SK-N-SH (cell line): ENCODE data around the gene PPP3R1. TPM values are rescaled to one million over a fixed set of nuclear protein-coding genes. Genes with fewer than 3 reads are reported as not detected.

Source experiments
- CTCF ChIA-PET: fragments of 300-600, 350-600 bp; formaldehyde crosslinking; extraction: SDS; loops from one replicate; lab custom pipeline; 2021; lab: Yijun Ruan, JAX
- POLR2A ChIA-PET: fragments of 350-600 bp; sonication (Branson Sonifier 250); formaldehyde crosslinking; extraction: SDS; loops from one replicate; lab custom pipeline; 2020; ENCODE audit warnings: antibody characterized with exemption, inconsistent platforms; lab: Yijun Ruan, JAX
- DNase-seq: peaks from one replicate; pipeline ENCODE4 v3.0.0; 2012
- H2AFZ ChIP-seq: fragments of 200-600 bp; sonication (generic); 2 replicates; pipeline ENCODE4 v1.8.1; 2016; ENCODE audit warnings: antibody characterized with exemption, mild to moderate bottlenecking, low read depth
- H3F3A ChIP-seq: fragments of 200-600 bp; sonication (generic); replicated peaks from 2 replicates; pipeline ENCODE3; 2016; ENCODE audit warnings: antibody characterized with exemption, mild to moderate bottlenecking; ENCODE audit not compliant: insufficient read depth
- H3K27ac ChIP-seq, 2 experiments: fragments of 200-500 bp in 1 of 2; fragments of 200-600 bp in 1 of 2; sonication (Bioruptor generic) in 1 of 2; sonication (generic), shearing (Covaris generic) in 1 of 2; 2 replicates each; pipeline versions ENCODE4 v1.5.1 to v1.6.1; 2014 to 2016; ENCODE audit warnings: low read depth in 2 of 2, inconsistent platforms in 1 of 2, low read length in 1 of 2, mild to moderate bottlenecking in 1 of 2, mixed read lengths in 1 of 2
- H3K27me3 ChIP-seq: fragments of 200-600 bp; sonication (generic), shearing (Covaris generic); 2 replicates; pipeline ENCODE4 v1.6.1; 2016; ENCODE audit warnings: mixed run types; ENCODE audit not compliant: insufficient read depth
- H3K36me3 ChIP-seq, 2 experiments: fragments of 200-500 bp in 1 of 2; fragments of 200-600 bp in 1 of 2; sonication (Bioruptor generic) in 1 of 2; sonication (generic) in 1 of 2; replicated peaks in 1 of 2; 2 replicates each; pipeline versions ENCODE3 to v1.5.1; 2014 to 2016; ENCODE audit warnings: low read length in 1 of 2, mild to moderate bottlenecking in 1 of 2; ENCODE audit not compliant: insufficient read depth in 2 of 2, control insufficient read depth in 1 of 2
- H3K4me1 ChIP-seq, 2 experiments: fragments of 200-500 bp in 1 of 2; fragments of 200-600 bp in 1 of 2; sonication (Bioruptor generic) in 1 of 2; sonication (generic), shearing (Covaris generic) in 1 of 2; 2 replicates each; pipeline versions ENCODE4 v1.5.1 to v1.6.1; 2014 to 2016; ENCODE audit warnings: low read depth in 1 of 2, low read length in 1 of 2, mixed run types in 1 of 2; ENCODE audit not compliant: insufficient read depth in 2 of 2, control insufficient read depth in 1 of 2
- H3K4me2 ChIP-seq: fragments of 200-600 bp; sonication (generic), shearing (Covaris generic); 2 replicates; pipeline ENCODE4 v1.6.1; 2017; ENCODE audit warnings: mixed run types
- H3K4me3 ChIP-seq, 2 experiments: fragments of 200-500 bp in 1 of 2; fragments of 200-600 bp in 1 of 2; sonication (Bioruptor generic) in 1 of 2; sonication (generic), shearing (Covaris generic) in 1 of 2; 2 replicates each; pipeline versions ENCODE4 v1.5.1 to v1.8.1; 2014 to 2016; ENCODE audit warnings: low read depth in 2 of 2, inconsistent platforms in 1 of 2, low read length in 1 of 2, mild to moderate bottlenecking in 1 of 2, mixed read lengths in 1 of 2, moderate library complexity in 1 of 2
- H3K79me2 ChIP-seq: fragments of 200-600 bp; sonication (generic); 2 replicates; pipeline ENCODE4 v1.8.1; 2017; ENCODE audit warnings: mild to moderate bottlenecking; ENCODE audit not compliant: insufficient read depth
- H3K9ac ChIP-seq: fragments of 200-600 bp; sonication (generic); 2 replicates; pipeline ENCODE4 v1.6.1; 2017; ENCODE audit warnings: mixed run types
- H3K9me2 ChIP-seq: fragments of 200-600 bp; sonication (generic); 2 replicates; pipeline ENCODE4 v1.6.1; 2017; ENCODE audit warnings: mixed run types
- H3K9me3 ChIP-seq: fragments of 200-600 bp; sonication (generic); 2 replicates; pipeline ENCODE4 v1.6.1; 2017; ENCODE audit warnings: mixed run types, mild to moderate bottlenecking, moderate library complexity
- H4K20me1 ChIP-seq: fragments of 200-600 bp; sonication (generic); 2 replicates; pipeline ENCODE4 v1.6.1; 2017; ENCODE audit warnings: mild to moderate bottlenecking, mixed run types; ENCODE audit not compliant: insufficient read depth
- CTCF ChIP-seq: fragments of 200-600 bp; sonication (generic); IDR thresholded peaks from 2 replicates; pipeline ENCODE4 v1.6.1; 2017; ENCODE audit warnings: antibody characterized with exemption, mild to moderate bottlenecking, moderate library complexity
- EZH2phosphoT487 ChIP-seq: fragments of 200-600 bp; sonication (generic); IDR thresholded peaks from 2 replicates; pipeline ENCODE4 v1.6.1; 2017; ENCODE audit warnings: low read depth, mixed run types, mild to moderate bottlenecking, antibody characterized with exemption, moderate library complexity, borderline replicate concordance
- FOXM1 ChIP-seq: IDR thresholded peaks from 2 replicates; pipeline ENCODE4 v1.4.0; 2012; ENCODE audit warnings: low read depth, mild to moderate bottlenecking
- GABPA ChIP-seq: IDR thresholded peaks from 2 replicates; pipeline ENCODE4 v1.4.0; 2012; ENCODE audit warnings: low read depth, mild to moderate bottlenecking
- GATA2 ChIP-seq: sonication (generic); formaldehyde crosslinking; IDR thresholded peaks from 2 replicates; pipeline ENCODE4 v1.5.0; 2020; ENCODE audit warnings: mild to moderate bottlenecking, missing genetic modification reagents
- IRF3 ChIP-seq: fragments of 150-350 bp; IDR thresholded peaks from 2 replicates; pipeline ENCODE4 v1.6.1; 2016; ENCODE audit warnings: mild to moderate bottlenecking, low read depth, low read length
- JUND ChIP-seq: IDR thresholded peaks from 2 replicates; pipeline ENCODE4 v1.4.0; 2012
- MXI1 ChIP-seq: IDR thresholded peaks from 2 replicates; pipeline ENCODE4 v1.6.1; 2012; ENCODE audit warnings: mild to moderate bottlenecking, low read depth, low read length, improper control_type of control experiment
- POLR2AphosphoS5 ChIP-seq: IDR thresholded peaks from 2 replicates; pipeline ENCODE4 v1.6.1; 2012; ENCODE audit warnings: low read depth, low read length
- RCOR1 ChIP-seq: fragments of 150-350 bp; IDR thresholded peaks from 2 replicates; pipeline ENCODE4 v1.6.1; 2017; ENCODE audit warnings: antibody characterized with exemption, low read length
- RFX5 ChIP-seq: IDR thresholded peaks from 2 replicates; pipeline ENCODE4 v1.6.1; 2012; ENCODE audit warnings: mild to moderate bottlenecking, improper control_type of control experiment, low read length
- RXRA ChIP-seq: IDR thresholded peaks from 2 replicates; pipeline ENCODE4 v1.4.0; 2012; ENCODE audit warnings: low read depth, mild to moderate bottlenecking, borderline replicate concordance
- SMC3 ChIP-seq: IDR thresholded peaks from 2 replicates; pipeline ENCODE4 v1.6.1; 2012; ENCODE audit warnings: low read depth, low read length, improper control_type of control experiment
- TAF1 ChIP-seq: IDR thresholded peaks from 2 replicates; pipeline ENCODE4 v1.6.1; 2012; ENCODE audit warnings: low read depth, mild to moderate bottlenecking, low read length, moderate library complexity, borderline replicate concordance
- TCF12 ChIP-seq: IDR thresholded peaks from 2 replicates; pipeline ENCODE4 v1.4.0; 2012
- WGBS: methylation state at CpG from one replicate; pipeline ENCODE4 v1.1.6; 2017; ENCODE audit warnings: low lambda C conversion rate; 5-methylcytosine and 5-hydroxymethylcytosine counted together
- polyA plus RNA-seq, 3 experiments: library from polyadenylated mRNA; depleted of rRNA; stranded (reverse); fragments of >200 nt; gene quantifications; 2 replicates each; pipeline ENCODE4 v1.2.3, GENCODE V29; 2012
- TF ChIP-seq, protein P1 (sequence below): IDR thresholded peaks from 2 replicates; pipeline ENCODE4 v1.4.0; 2012; ENCODE audit warnings: low read depth, borderline replicate concordance
- TF ChIP-seq, protein P2 (sequence below): IDR thresholded peaks from 2 replicates; pipeline ENCODE4 v1.6.1; 2012; ENCODE audit warnings: mild to moderate bottlenecking, low read depth, low read length, moderate library complexity

Gene PPP3R1
- polyA plus RNA-seq, 1 of the 3 experiments (the other 2 are of a cell fraction), result 12.0 TPM

GRCh38 chr2:68188831-68189230, 63.5 kb downstream of the PPP3R1 start:
- Histone ChIP-seq H3K36me3 (peaks cover 32 to 34% of the 10 kb centered on the region in 2 experiments), H3K27me3 (no peaks in the 10 kb centered on the region), H3F3A (peaks cover 13% of the 10 kb centered on the region), H3K9me2 (no peaks in the 10 kb centered on the region), H2AFZ (no peak overlapping the region), H3K9ac (no peak overlapping the region), H3K4me2 (no peak overlapping the region), H3K27ac (no peak overlapping the region), H3K4me1 (peaks cover 0 to 2% of the 10 kb centered on the region in 2 experiments; a peak in 1 of 4 replicates), H3K9me3 (no peaks in the 10 kb centered on the region), H3K79me2 (peaks cover 89% of the 10 kb centered on the region), H4K20me1 (peaks cover 33% of the 10 kb centered on the region), H3K4me3 (no peak overlapping the region)
- TF ChIP-seq TCF12 (no peak), RXRA (no peak), GATA2 (CRISPR knock-in tag) (no peak), TAF1 (no peak), CTCF (no peak), POLR2AphosphoS5 (no peak), EZH2phosphoT487 (no peak), SMC3 (no peak), JUND (no peak), MXI1 (no peak), RFX5 (no peak), IRF3 (no peak), GABPA (no peak), RCOR1 (no peak), FOXM1 (no peak)
- TF ChIP-seq, protein P1, sequence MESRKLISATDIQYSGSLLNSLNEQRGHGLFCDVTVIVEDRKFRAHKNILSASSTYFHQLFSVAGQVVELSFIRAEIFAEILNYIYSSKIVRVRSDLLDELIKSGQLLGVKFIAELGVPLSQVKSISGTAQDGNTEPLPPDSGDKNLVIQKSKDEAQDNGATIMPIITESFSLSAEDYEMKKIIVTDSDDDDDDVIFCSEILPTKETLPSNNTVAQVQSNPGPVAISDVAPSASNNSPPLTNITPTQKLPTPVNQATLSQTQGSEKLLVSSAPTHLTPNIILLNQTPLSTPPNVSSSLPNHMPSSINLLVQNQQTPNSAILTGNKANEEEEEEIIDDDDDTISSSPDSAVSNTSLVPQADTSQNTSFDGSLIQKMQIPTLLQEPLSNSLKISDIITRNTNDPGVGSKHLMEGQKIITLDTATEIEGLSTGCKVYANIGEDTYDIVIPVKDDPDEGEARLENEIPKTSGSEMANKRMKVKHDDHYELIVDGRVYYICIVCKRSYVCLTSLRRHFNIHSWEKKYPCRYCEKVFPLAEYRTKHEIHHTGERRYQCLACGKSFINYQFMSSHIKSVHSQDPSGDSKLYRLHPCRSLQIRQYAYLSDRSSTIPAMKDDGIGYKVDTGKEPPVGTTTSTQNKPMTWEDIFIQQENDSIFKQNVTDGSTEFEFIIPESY, result no peak
- TF ChIP-seq, protein P2, sequence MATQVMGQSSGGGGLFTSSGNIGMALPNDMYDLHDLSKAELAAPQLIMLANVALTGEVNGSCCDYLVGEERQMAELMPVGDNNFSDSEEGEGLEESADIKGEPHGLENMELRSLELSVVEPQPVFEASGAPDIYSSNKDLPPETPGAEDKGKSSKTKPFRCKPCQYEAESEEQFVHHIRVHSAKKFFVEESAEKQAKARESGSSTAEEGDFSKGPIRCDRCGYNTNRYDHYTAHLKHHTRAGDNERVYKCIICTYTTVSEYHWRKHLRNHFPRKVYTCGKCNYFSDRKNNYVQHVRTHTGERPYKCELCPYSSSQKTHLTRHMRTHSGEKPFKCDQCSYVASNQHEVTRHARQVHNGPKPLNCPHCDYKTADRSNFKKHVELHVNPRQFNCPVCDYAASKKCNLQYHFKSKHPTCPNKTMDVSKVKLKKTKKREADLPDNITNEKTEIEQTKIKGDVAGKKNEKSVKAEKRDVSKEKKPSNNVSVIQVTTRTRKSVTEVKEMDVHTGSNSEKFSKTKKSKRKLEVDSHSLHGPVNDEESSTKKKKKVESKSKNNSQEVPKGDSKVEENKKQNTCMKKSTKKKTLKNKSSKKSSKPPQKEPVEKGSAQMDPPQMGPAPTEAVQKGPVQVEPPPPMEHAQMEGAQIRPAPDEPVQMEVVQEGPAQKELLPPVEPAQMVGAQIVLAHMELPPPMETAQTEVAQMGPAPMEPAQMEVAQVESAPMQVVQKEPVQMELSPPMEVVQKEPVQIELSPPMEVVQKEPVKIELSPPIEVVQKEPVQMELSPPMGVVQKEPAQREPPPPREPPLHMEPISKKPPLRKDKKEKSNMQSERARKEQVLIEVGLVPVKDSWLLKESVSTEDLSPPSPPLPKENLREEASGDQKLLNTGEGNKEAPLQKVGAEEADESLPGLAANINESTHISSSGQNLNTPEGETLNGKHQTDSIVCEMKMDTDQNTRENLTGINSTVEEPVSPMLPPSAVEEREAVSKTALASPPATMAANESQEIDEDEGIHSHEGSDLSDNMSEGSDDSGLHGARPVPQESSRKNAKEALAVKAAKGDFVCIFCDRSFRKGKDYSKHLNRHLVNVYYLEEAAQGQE, result no peak
- 95% methylated on average over 5 of the region's 5 CpGs for WGBS
- POLR2A ChIA-PET, result no interaction called here
- CTCF ChIA-PET, result interaction anchor here (0.7 to 1.9 kb wide), 7 partner anchors 9 to 328 kb away, joined by 3 to 4 read pairs (median 4); no protein-coding TSS in a partner anchor
- DNase-seq, result no peak
